Midbrain (tissue), 1 donor: ENCODE measurements around the gene DIP2C.
"Not testable (repeated sequence)": the region's sequence is repeated elsewhere in the genome, so short reads cannot be mapped to it uniquely, and the experiment has no call there.

ENCODE experiments used
- DNase-seq: peaks from one replicate; lab custom pipeline; 2025; lab: John Stamatoyannopoulos, UW

The DIP2C gene

DNA sequence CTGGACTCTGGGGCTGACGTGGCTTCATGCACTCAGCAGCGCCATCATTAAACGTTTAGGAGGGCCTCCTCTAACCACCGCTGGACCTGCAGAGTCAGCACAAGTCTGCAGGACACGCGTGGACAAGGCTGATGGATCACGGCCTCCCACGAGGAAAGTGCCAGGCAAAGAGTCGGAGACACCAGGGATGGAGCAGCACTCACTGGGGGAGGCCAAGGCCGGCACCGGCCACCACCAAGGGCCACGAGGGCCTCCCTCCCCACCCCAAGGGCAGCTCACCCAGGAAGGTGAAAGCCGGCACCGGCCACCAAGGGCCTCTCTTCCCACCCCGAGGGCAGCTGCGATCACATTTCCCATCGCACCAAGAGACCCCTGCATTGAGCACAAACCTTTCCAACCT is 91.5 kb downstream of the DIP2C start:
- no peak for DNase-seq

GRCh38 chr10:596725-597345 is 92.6 kb downstream of the DIP2C start:
- DNase-seq = no peak

GRCh38 chr10:596131-596530 is 93.3 kb downstream of the DIP2C start:
- not testable (repeated sequence) for DNase-seq

GRCh38 chr10:595473-595872 is 94.0 kb downstream of the DIP2C start:
- no peak for DNase-seq

GRCh38 chr10:594584-595270 is 94.7 kb downstream of the DIP2C start:
- no peak for DNase-seq

DNA sequence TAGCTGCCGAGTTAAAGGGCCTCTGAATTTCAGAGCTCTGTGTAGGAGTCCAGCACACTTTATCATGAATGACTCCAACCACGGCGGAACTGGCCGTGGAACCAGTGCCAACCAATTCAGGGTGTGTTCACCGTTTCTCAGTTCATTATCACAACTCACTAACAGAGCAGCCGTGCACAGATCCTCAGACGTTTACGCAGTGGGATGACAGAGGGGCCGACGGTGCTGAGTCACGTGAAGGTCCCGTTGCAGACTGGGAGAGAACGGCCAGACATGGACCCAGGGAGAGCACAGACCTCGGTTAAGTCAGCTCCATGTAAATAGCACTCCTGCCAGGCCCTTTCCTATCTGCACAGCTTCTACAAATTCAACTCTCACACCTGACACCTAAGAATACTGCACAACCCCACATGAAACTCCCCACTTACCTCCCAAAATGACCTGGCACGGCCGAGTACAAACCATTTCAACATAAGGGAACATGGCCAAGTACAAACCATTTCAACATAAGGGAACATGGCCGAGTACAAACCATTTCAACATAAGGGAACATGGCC is 95.5 kb downstream of the DIP2C start:
- DNase-seq = no peak

GRCh38 chr10:593421-593820 is 96.0 kb downstream of the DIP2C start:
- DNase-seq = no peak

- no peak for DNase-seq
Measured at GRCh38 chr10:593016-593415, 96.5 kb downstream of the DIP2C start.

- DNase-seq = no peak
Measured at GRCh38 chr10:591646-592045, 97.8 kb downstream of the DIP2C start.

DNA sequence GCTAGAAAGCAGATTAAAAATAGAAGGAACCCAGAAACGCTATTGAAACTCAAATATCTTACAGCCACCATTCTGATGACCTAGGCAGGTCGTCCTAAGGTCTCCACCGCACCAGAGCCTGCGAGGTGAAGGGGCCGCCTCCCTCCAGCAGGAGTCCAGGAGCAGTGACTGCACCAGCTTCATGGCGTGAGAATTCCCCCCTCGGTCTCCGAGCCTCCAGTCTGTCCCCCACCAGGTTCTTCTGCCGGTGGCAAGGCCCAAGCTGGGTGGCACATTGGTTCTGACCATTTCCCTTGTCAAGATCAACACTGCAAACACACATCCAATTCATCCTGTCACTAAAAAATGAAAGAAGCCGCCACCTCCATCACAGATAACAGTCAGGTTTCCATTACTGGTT is 98.7 kb downstream of the DIP2C start:
- DNase-seq = no peak

DNA sequence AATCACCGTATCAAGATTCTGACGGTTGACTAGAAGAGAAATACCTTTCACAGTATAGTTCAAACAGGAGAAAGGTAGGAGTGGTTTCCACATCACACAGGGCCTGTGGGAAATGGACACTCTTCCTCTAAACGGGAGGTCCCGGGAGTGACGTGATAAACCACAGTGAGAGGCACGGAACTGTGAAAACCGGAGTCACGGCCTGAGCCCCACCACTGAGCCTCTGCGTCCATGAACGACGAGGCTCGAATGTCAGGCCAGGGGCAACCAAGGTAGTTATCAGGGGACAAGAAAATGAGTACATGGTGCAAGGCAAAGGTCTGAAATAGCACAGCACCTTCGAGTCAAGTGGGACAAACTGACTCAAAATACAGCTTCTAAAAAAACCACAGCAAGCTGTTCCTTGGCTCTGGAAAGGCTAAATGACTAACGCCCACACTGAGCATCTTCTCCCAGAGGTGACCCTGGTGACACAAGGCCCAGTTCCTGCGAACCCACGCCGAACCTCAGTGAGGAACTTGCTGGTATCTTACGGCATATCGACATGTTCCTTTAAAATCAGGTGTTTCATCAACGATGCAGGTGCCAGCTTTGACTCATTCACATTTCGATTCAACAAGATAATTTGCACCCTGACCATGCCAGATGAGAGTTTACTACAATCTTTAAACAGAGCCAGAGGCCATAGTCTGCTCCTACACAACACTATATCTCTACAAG is 99.3 kb downstream of the DIP2C start:
- DNase-seq = no peak

DNA sequence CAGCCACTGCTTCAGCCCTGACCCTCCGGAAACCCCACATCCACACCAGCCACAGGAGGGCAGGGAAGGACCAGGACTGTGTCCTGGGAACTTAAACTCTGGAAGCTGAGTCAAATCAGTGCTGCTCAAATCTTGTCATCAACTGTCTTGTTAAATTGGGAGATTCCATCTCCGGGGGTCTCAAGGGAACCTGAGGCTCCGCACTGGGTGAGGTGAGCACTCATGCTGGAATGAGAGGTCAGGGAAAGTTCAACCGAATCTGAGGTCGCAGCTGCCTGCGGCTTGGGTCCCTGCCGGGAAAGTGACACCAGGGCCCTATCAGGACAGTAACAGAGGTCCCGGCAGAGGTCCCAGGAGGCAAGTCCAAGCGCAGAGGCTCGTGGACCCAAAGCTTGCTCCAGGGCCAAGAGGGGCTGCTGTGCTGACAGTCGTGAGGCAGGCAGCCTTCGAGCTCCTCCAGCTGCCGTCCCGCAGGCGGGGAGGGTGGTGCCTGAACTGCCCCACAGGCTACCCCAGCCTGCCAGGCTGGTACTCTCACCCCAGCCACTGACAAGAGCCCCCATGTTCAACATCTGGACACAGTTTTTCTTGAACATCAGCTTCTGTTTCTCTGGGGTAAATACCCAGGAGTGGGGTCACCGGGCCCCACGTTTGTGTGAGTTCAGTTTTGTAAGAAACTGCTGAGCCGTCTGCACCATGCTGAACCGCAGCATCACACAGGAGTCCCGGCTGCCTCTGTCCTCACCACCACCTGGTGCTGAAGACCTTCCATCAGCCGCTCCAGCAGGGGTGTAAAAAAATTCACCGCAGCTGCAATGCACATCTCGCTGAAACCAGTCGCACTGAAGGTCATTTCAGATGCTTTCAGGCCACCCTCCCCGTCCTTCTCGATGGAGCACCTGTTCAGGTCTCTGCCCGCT is 101.0 kb downstream of the DIP2C start:
- DNase-seq = no peak

DNA sequence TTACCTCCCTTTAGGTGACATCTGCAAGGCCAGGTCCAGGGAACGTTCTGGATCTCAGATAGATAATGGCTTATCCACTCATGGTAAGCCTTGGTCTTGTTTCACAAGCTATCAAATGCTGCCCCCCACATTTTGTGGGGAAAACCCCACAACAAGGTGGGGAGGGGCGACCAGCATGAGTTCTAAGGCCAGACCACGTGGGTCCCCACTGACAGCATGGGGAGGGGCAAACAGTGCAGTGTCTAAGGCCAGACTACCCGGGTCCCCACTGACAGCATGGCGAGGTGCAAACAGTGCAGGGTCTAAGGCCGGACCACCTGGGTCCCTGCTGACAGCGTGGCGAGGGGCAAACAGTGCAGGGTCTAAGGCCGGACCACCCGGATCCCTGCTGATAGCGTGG is 102.8 kb downstream of the DIP2C start:
- no peak for DNase-seq

DNA sequence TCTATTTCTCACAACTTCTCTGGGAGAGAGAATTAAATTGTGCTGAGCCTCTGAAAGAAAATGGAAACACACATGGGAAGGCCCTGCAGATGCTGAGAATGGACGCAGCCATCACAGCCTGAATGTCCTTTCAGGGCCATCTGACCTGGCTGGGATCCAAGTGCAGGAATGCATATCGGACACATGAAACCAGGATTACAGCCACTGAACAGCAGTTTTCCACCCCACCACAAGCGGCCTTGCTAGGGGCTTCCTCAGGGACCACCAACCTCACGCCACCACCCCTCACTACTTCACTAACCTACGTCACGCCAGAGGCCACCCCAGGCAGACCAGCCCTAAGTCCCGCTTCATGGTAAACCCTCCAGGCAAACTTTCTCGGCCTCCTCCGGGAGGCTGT is 103.3 kb downstream of the DIP2C start:
- no peak for DNase-seq

DNA sequence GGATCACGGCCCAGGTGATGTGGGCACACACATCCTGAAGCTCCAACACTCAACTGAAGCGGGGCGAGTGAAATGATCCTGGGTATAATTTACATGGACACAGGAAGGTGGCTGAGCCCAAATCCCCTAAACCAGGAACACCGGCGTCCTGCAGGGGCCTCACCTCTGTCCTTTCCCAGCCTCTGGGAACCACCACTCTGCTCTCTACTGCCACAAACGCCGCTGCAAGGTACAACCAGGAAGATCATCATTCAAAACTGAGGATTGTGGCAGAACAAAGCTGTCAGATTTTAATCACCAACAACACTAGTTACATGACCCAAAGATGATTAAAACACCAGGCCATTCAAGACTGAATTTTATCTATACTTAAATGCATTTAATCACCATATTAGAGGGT is 104.0 kb downstream of the DIP2C start:
- DNase-seq = no peak

GRCh38 chr10:584497-585290 is 104.8 kb downstream of the DIP2C start:
- not testable (repeated sequence) for DNase-seq

GRCh38 chr10:583433-583832 is 106.0 kb downstream of the DIP2C start:
- DNase-seq = no peak

- no peak for DNase-seq
Measured at GRCh38 chr10:581776-582330, 107.6 kb downstream of the DIP2C start.

GRCh38 chr10:580778-581177 is 108.7 kb downstream of the DIP2C start:
- no peak for DNase-seq

GRCh38 chr10:576130-576465 is 113.4 kb downstream of the DIP2C start:
- no peak for DNase-seq
